ENCODE results near the gene ASB7.

The ASB7 gene

DNA sequence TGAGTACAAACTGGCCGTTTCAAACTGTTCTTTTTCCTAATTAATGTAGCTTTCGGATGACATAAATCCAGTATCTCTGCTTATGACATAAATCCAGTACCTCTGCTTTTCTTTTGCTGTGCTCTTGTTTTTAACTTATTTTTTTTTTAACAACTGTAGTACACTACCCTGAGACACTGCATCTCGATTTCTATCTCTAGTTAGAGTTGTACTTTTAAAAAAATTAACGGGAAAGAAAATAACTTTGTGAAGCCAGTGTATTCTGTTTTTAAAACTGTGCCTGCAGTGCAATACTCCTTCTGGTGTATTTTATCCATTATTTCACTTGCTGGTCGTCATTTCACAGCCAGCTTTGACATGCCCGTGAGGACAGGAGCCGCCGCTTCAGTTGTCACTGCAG is 46.6 kb downstream of the ASB7 start:
- H3K27ac Mint-ChIP-seq: no peak overlapping the region
- peaks cover 11% of the 10 kb centered on the region for H3K4me1 Mint-ChIP-seq
- DNase-seq (ENCODE audit: low spot score in 2 of 2) (no peak), ATAC-seq (ENCODE audit: low read depth) (no peak)
- peaks cover 17% of the 10 kb centered on the region for H3K36me3 Mint-ChIP-seq
- no peaks in the 10 kb centered on the region for H3K27me3 Mint-ChIP-seq
- H3K9me3 Mint-ChIP-seq: no peaks in the 10 kb centered on the region
- no peak overlapping the region for H3K4me3 Mint-ChIP-seq

- Mint-ChIP-seq H3K36me3 (peaks cover 17% of the 10 kb centered on the region), H3K4me1 (peaks cover 11% of the 10 kb centered on the region), H3K9me3 (no peaks in the 10 kb centered on the region), H3K4me3 (no peak overlapping the region), H3K27ac (no peak overlapping the region), H3K27me3 (no peaks in the 10 kb centered on the region)
- ATAC-seq (ENCODE audit: low read depth): no peak
- DNase-seq (ENCODE audit: low spot score in 2 of 2): no peak
Observed at GRCh38 chr15:100650685-100651084, 48.3 kb downstream of the ASB7 start.

- Mint-ChIP-seq H3K4me3 (no peak overlapping the region), H3K27me3 (no peaks in the 10 kb centered on the region), H3K9me3 (no peaks in the 10 kb centered on the region), H3K36me3 (peaks cover 15% of the 10 kb centered on the region), H3K27ac (no peak overlapping the region), H3K4me1 (peaks cover 7% of the 10 kb centered on the region)
- DNase-seq (ENCODE audit: low spot score in 2 of 2) (no peak), ATAC-seq (ENCODE audit: low read depth) (no peak)
Observed at GRCh38 chr15:100651253-100651652, 48.9 kb downstream of the ASB7 start.

DNA sequence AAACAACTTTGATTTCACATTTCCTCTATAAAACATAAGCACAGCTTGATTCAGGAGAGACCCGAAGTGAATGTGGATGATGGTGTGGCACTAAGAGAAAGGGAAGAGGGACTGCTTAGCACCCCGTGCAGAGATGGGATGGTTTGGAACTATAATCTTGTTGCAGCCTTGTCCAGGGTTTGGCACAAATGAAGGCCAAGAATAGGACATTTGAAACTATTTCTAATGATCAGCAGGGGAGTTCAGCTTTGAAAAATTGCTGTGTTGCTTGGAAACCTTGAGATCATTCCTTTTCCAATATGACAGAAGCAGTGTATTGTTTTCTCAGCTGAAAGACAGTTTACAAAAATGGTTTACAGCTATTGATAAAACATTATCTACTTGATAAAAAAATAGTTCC is 49.7 kb downstream of the ASB7 start:
- Mint-ChIP-seq H3K4me1 (peaks cover 5% of the 10 kb centered on the region), H3K9me3 (no peaks in the 10 kb centered on the region), H3K27ac (no peak overlapping the region), H3K4me3 (no peak overlapping the region), H3K36me3 (peaks cover 14% of the 10 kb centered on the region), H3K27me3 (no peaks in the 10 kb centered on the region)
- ATAC-seq (ENCODE audit: low read depth): no peak
- no peak for DNase-seq (ENCODE audit: low spot score in 2 of 2)

GRCh38 chr15:100653608-100654007 is 51.2 kb downstream of the ASB7 start:
- Mint-ChIP-seq H3K27me3 (no peaks in the 10 kb centered on the region), H3K9me3 (no peaks in the 10 kb centered on the region), H3K4me3 (no peak overlapping the region), H3K36me3 (peaks cover 12% of the 10 kb centered on the region), H3K4me1 (peaks cover 5% of the 10 kb centered on the region), H3K27ac (peak overlapping the region; percentile 41)
- DNase-seq (ENCODE audit: low spot score in 2 of 2) (no peak), ATAC-seq (ENCODE audit: low read depth) (no peak)

DNA sequence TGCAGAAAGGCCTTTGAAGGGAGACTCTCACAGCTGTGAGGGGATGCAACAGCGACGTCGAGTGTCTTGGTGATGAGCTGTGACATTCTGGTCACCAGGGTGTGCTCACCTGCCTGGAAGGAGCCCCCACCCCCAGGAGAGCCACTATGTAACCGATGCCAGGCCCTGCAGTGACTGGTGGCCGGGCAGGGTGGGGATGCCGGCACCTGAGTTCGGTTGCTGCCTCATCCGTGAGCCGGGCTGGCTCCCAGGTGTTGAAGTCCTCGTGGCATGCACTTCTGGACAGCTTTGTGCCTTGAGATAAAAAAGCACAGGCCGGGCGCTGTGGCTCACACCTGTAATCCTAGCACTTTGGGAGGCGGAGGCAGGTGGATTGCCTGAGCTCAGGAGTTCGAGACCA is 56.5 kb downstream of the ASB7 start:
- Mint-ChIP-seq H3K36me3 (no peaks in the 10 kb centered on the region), H3K27me3 (peaks cover 1% of the 10 kb centered on the region), H3K4me3 (no peak overlapping the region), H3K9me3 (no peaks in the 10 kb centered on the region), H3K27ac (no peak overlapping the region), H3K4me1 (no peaks in the 10 kb centered on the region)
- no peak for ATAC-seq (ENCODE audit: low read depth)
- DNase-seq (ENCODE audit: low spot score in 2 of 2): no peak

DNA sequence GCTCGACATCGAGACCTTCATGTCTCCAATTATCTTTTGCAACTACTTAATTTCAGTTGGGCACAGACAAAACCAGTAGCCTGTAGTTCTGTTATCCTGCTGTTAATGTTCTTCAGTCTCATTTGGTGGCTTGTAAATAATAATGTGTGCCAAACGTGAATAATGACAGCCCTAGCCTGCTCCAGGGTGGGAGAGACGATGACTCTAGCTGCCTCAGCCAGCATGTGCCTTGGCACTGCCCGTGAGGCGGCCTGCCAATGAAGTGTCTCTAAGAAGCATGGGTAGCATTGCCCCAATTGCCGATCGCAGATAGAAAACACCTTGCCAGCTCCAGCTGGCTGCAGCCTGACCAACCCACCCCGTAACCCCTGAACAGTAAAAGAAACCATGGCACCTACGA is 58.8 kb downstream of the ASB7 start:
- H3K4me3 Mint-ChIP-seq: no peak overlapping the region
- H3K27me3 Mint-ChIP-seq: peaks cover 1% of the 10 kb centered on the region
- no peak overlapping the region for H3K27ac Mint-ChIP-seq
- H3K4me1 Mint-ChIP-seq: no peaks in the 10 kb centered on the region
- DNase-seq (ENCODE audit: low spot score in 2 of 2): no peak
- H3K36me3 Mint-ChIP-seq: no peaks in the 10 kb centered on the region
- ATAC-seq (ENCODE audit: low read depth): no peak
- no peaks in the 10 kb centered on the region for H3K9me3 Mint-ChIP-seq

DNA sequence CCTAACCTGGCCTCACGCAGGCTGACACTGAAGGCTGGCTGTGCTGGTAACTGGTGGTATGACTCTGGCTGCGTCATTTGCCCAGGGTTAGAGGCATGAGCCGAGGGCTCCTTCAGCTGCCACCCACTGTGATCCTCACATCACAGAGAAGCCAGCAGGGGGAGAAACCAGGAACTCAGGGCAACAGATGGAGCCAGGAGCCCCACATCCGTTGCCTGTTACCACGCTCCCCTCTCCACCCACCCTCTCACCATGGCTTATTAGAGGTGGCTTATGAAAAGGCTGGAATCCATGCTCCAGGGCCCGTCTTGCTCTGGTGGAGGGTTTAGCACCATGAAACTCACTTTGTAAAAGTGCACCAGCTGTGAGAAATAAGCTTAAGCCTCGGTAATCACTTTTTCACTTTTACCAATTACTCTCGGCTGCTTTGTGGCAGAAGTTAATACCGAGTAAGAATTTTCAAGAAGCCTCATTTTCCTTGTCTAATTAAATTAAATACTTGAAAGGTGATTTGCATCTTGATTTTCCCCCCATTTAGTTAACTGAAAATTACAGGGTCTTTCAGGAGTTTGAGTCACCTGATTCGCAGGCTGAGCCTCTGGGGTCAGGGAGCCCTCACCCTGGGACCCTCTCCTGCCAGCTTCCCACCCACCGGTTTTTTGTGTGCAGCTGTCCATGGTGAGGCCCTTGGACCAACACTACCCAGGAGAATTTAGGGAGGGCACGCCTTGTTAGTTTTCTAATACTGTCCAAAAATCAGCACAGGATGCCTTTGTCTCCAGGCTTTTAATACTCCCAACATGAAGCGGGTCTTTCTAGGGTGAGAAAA is 60.9 kb downstream of the ASB7 start:
- ATAC-seq (ENCODE audit: low read depth) (no peak), DNase-seq (ENCODE audit: low spot score in 2 of 2) (no peak)
- Mint-ChIP-seq H3K4me3 (no peak overlapping the region), H3K4me1 (no peaks in the 10 kb centered on the region), H3K36me3 (no peaks in the 10 kb centered on the region), H3K27ac (no peak overlapping the region), H3K27me3 (peaks cover 2% of the 10 kb centered on the region), H3K9me3 (no peaks in the 10 kb centered on the region)

DNA sequence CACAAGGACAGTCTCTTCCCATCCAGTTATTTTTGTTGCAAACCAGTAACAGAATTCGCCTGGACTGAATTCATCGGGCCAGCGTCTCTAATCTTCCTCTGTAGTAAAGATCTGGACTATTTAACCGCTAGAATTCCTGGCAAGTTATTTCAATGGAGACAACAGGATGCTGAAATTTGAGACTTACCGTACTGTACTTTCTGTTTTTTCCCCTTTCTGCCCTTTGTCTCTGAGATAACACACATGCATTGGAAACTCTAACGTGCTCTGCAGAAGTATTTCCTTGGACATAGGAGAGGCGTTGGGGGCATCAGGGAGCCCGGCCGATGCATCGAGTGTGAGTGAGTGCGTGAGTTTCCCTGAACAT is 61.5 kb downstream of the ASB7 start:
- peaks cover 4% of the 10 kb centered on the region for H3K27me3 Mint-ChIP-seq
- no peak for ATAC-seq (ENCODE audit: low read depth)
- no peaks in the 10 kb centered on the region for H3K9me3 Mint-ChIP-seq
- no peaks in the 10 kb centered on the region for H3K4me1 Mint-ChIP-seq
- no peaks in the 10 kb centered on the region for H3K36me3 Mint-ChIP-seq
- DNase-seq (ENCODE audit: low spot score in 2 of 2): no peak
- no peak overlapping the region for H3K4me3 Mint-ChIP-seq
- no peak overlapping the region for H3K27ac Mint-ChIP-seq

DNA sequence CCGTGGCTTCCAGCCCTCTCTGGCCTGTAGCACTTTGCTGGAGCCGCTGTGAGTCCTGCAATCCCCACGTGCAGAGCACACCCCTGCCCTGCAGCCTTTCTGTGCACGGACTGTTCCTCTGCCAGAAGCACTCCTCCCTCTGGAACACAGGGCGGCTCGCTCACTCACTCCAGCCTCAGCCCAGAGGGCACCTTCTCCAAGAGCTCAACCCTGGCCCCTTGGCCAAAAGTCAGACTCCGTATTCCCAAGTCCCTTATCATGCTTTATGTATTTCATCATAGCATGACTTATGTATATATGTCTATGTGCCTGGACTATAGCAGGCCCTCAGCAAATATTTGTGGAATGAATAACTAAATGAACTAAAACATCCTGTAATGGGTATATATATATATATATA is 63.2 kb downstream of the ASB7 start:
- ATAC-seq (ENCODE audit: low read depth) (no peak), DNase-seq (ENCODE audit: low spot score in 2 of 2) (no peak)
- Mint-ChIP-seq H3K27me3 (peaks cover 4% of the 10 kb centered on the region), H3K9me3 (no peaks in the 10 kb centered on the region), H3K27ac (no peak overlapping the region), H3K4me1 (no peaks in the 10 kb centered on the region), H3K36me3 (no peaks in the 10 kb centered on the region), H3K4me3 (no peak overlapping the region)

DNA sequence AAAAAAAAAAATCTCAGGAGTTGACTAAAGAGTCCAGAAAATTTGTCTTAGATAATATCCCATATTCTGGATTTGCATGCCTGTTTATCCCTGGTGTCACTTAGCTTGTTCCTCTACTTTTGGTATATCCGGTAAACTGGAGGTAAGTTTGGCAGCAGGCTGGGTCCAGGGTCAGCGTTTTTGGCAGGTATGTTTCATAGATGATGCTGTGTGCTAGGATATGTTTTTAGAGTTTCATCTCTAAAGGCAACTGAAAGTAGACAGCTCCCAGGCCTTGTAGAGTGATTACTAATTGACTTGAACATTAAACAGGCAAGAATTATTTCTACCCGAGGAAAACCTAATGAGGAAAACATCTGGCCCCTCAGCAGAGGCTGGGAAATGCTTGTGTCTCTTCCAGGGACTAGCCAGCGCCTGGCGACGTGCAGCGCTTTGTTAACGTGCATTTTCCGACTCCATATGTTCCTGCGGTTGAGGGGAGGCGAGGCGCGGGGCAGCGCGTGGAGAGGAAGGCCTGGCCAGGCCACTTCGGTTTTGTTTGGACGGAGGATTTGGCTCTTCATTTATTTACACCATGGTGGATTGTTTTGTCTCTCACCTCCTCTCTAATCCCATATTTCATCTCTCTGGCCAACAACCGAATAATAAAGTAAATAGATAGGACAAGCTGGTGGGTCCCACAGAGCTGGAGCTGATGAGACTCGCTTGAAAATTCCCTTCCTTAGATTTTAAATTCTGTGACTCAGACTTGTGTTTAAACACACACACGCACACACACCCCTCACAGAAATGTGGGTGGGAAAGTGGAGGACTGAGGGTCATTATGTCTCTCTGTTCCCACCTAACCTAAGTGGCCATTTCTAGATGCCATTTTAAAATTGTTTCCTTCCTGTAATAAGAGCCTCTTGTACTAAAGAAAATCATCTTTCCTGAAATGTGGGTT is 65.3 kb downstream of the ASB7 start:
- ATAC-seq (ENCODE audit: low read depth) (no peak), DNase-seq (ENCODE audit: low spot score in 2 of 2) (no peak)
- Mint-ChIP-seq H3K27me3 (peaks cover 7% of the 10 kb centered on the region), H3K9me3 (no peaks in the 10 kb centered on the region), H3K36me3 (no peaks in the 10 kb centered on the region), H3K4me1 (peaks cover 4% of the 10 kb centered on the region), H3K27ac (no peak overlapping the region), H3K4me3 (no peak overlapping the region)

GRCh38 chr15:100668348-100668745 is 66.0 kb downstream of the ASB7 start:
- DNase-seq (ENCODE audit: low spot score in 2 of 2): no peak
- no peaks in the 10 kb centered on the region for H3K9me3 Mint-ChIP-seq
- no peaks in the 10 kb centered on the region for H3K36me3 Mint-ChIP-seq
- no peak overlapping the region for H3K27ac Mint-ChIP-seq
- ATAC-seq (ENCODE audit: low read depth): no peak
- peaks cover 6% of the 10 kb centered on the region for H3K27me3 Mint-ChIP-seq
- H3K4me1 Mint-ChIP-seq: peaks cover 4% of the 10 kb centered on the region
- H3K4me3 Mint-ChIP-seq: no peak overlapping the region

GRCh38 chr15:100669260-100669659 is 66.9 kb downstream of the ASB7 start:
- Mint-ChIP-seq H3K36me3 (no peaks in the 10 kb centered on the region), H3K27me3 (peaks cover 6% of the 10 kb centered on the region), H3K4me3 (no peak overlapping the region), H3K9me3 (no peaks in the 10 kb centered on the region), H3K27ac (no peak overlapping the region), H3K4me1 (peaks cover 4% of the 10 kb centered on the region)
- DNase-seq (ENCODE audit: low spot score in 2 of 2) (no peak), ATAC-seq (ENCODE audit: low read depth) (no peak)

DNA sequence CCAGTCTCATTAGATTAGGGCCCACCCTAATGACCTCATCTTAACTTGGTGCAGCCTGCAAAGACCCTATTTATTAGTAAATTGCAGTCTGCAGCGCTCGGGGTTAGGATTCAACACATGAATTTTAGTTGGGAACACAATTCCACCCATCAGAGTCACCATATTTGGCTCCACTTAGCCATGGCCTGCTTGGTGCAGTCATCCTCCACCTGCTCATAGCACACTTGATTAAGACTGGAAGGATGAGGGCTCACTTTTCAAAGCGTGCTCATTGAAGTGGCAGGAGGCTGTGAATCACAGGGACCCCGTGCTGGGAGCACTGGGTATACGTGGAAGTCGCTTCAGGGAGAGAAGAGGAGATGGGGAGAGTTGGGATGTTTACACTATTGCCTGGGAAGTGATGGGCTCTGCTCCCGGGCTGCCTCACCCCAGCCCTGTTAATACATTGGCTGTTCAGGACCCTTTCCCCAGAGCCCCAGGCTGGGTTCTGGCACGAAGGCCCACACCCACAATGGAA is 68.2 kb downstream of the ASB7 start:
- no peak for ATAC-seq (ENCODE audit: low read depth)

More for the DNA sequence above, 68.2 kb downstream of the ASB7 start:
- Mint-ChIP-seq H3K4me3 (no peak overlapping the region), H3K36me3 (no peaks in the 10 kb centered on the region), H3K27ac (no peak overlapping the region), H3K4me1 (peaks cover 4% of the 10 kb centered on the region), H3K27me3 (peaks cover 6% of the 10 kb centered on the region), H3K9me3 (peaks cover 2% of the 10 kb centered on the region)
- no peak for DNase-seq (ENCODE audit: low spot score in 2 of 2)
